ENCODE measurements around the gene HSPG2.

DNA sequence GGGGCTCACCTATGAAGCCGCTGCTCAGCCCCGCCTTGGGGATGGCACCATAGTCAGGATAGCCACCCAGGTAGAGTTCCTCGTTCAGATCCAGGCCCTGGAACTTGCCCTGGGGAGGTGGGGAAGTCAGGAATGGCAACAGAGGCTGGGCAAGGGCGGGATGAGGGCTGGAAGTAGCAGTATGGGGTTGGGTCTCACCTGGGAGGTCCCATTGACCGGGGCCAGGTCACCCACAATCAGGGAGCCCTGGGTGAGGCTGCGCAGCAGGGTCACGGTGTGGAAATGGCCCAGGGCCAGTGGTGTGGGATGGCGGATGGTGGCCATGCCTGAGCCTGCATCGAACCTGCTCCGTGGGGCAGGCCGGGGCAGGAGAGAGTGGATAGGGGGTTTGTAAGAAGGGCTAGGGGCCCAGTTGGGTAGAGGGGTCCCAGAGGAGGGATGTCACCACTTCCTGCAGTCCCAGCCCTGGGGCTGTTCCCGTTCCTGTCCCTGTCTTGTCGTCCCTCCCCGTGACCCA lies 105.6 kb downstream of the HSPG2 start:
- no peak for TF ChIP-seq CTCF (IDR thresholded peaks at IDR 0.05)
- no peak for TF ChIP-seq POLR2AphosphoS5 (IDR thresholded peaks at IDR 0.05)
- no peak for TF ChIP-seq POLR2A (IDR thresholded peaks at IDR 0.05)
- no peak for TF ChIP-seq EP300 (IDR thresholded peaks at IDR 0.05)

Measured in gastroesophageal sphincter (tissue), 3 donors.